GM18909 (cell line): ENCODE measurements around the gene CRKL.

Experiments
- ATAC-seq: cut with Tn5 transposase; IDR thresholded peaks from one replicate; pipeline ENCODE4 v1.9.1; 2021; ENCODE audit warnings: mild to moderate bottlenecking; ENCODE audit not compliant: unreplicated experiment, poor library complexity

Gene CRKL

DNA sequence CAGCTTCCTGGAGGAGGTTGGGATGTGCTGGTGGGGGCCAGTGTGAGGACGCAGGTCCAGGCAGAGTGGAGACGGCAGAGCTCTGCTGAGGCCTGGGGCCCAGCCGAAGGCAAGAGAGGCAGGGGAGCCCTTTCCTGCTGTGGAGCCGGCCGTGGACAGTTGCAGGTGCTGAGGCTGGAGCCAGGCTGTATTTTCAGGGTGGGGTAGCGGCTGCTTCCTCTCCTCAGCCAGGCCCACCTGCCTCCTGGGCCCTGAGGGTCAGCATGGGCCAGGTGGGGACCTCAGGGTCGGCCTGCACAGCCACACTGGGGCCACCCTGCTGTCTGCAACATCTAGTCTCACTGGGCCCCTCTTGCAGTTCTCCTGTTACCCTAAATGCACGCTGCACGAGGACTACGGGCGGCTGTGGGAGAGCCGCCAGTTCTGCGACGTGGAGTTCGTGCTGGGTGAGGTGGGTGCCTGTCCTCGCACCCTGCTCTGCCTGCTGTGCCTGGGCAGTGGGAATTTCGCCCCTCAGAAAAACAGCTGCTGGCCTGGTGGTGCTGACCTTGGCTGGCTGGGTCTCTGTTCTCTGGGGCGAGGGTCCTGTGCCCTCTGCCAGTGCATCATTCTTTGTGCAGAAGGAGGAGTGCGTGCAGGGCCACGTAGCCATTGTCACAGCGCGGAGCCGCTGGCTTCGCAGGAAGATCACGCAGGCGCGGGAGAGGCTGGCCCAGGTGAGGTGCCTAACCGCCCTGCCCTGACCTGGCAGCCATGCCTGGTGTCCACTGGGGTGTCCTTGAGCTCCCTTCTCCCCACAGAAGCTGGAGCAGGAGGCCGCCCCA is 76.3 kb downstream of the CRKL start:
- no peak for ATAC-seq

DNA sequence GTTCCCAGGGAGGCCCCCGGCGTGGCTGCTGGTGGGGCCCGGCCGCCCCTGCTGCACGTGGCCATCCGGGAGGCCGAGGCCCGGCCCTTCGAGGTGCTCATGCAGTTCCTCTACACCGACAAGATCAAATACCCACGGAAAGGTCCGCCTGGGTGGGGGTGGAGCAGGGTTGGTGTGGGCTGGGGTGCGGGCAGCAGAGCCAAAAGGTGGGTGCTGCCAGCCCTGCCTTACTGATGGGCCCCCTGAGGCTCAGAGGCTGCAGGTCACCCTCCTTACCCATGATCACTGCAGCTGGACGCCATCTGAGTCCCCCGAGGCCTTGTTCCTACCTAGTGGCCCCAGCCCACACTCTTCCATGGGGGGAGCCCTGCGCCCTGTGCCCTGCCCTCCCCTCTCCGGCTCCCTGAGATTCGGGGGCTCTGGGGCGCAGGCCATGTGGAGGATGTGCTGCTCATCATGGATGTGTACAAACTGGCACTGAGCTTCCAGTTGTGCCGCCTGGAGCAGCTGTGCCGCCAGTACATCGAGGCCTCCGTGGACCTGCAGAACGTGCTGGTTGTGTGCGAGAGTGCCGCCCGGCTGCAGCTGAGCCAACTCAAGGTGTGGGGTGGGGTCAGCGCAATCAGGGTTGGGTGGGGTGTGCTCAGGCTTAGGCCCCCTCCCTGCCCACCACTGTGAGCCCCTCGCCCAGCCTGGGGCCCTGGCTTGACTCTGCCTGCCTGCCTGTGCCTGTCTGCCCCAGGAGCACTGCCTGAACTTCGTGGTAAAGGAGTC is 77.1 kb downstream of the CRKL start:
- ATAC-seq: no peak

DNA sequence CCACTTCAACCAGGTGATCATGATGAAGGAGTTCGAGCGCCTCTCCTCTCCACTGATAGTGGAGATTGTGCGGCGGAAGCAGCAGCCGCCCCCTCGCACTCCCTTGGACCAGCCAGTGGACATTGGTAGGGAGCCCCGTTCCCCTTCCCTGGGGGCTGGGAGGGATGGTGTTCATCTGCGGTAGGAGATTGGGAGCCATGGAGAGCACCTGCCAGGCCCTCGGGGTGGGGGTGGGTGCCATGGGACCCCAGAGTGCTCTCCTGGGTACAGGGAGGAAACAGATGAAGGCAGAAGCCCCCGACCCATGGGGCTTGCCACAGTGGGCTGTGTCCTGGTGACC is 77.7 kb downstream of the CRKL start:
- no peak for ATAC-seq

DNA sequence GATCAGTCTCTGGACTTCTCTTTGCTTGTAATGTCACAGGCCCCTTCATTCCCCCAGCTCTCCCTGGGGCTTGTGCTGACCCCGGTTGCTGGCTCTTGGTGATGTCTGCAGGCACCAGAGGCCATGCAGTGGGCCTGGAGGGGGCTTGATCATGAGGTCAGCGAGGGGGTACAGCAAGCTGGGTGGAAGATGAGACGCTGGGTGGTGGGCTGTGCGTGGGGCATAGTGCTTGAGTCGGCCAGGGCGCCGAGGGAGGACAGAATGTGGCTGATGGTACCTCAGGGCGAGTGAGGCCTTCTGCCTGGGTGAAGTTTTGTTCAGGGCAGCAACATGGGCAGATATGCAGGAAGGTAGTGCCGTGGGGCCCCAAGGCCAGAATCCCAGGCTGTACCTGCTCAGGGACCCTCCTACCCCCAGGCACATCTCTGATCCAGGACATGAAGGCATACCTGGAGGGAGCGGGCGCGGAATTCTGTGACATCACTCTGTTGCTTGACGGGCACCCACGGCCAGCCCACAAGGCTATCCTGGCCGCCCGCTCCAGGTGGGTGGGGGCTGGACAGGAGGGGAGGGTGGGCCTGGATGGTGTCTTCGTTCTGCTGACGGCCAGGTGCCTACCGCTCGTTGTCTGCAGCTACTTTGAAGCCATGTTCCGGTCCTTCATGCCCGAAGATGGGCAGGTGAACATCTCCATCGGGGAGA is 78.3 kb downstream of the CRKL start:
- ATAC-seq: no peak

DNA sequence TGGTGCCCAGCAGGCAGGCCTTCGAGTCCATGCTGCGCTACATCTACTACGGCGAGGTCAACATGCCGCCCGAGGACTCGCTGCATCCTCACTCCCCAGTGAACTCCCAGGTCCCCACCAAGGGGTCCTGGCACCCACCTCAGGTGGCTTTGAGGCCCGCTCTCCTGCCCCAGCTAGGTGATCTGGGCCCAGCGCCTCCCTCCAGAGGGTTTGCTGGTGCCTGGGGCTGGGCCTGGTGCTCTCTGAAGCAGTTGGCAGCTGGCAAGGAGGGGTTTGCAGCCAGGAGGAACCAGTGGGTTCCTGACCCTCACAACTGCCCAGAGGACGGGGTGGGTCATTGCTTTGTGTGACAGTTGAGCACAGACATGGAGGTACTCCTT is 78.8 kb downstream of the CRKL start:
- ATAC-seq: no peak

DNA sequence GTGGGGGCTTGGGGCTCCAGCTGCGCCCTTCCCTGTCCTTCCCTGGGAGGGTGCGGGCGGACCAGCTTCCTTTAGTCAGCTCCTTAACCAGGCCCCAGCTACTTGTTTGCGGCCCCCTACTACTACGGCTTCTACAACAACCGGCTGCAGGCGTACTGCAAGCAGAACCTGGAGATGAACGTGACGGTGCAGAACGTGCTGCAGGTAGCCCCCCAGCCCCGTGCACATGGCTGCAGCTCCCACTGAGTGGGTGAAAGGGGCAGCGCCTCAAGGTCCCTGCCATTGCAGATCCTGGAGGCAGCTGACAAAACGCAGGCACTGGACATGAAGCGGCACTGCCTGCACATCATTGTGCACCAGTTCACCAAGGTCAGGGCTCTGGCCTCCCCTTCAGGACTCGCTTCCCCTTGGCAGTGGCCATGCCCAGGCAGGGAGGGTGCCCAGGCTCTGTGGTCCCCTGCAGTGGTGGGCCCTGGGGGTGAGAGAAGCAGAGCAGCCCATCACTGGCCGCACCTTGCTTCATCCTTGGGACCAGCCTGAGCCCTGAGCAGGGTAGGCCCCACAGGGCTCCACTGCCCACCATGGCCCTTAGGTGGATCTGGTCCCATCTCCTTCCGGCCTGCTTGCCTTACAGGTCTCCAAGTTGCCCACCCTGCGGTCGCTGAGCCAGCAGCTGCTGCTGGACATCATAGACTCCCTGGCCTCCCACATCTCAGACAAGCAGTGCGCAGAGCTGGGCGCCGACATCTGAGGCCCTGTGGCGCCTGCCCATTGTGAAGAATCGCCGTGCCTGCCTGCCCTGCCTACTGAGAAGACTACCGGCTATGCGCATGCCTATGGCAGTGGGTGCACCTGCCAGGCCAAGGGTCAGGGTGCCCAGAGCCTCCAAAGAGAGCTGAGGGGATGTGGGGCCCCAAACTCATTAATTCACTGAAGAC is 79.7 kb downstream of the CRKL start:
- no peak for ATAC-seq

DNA sequence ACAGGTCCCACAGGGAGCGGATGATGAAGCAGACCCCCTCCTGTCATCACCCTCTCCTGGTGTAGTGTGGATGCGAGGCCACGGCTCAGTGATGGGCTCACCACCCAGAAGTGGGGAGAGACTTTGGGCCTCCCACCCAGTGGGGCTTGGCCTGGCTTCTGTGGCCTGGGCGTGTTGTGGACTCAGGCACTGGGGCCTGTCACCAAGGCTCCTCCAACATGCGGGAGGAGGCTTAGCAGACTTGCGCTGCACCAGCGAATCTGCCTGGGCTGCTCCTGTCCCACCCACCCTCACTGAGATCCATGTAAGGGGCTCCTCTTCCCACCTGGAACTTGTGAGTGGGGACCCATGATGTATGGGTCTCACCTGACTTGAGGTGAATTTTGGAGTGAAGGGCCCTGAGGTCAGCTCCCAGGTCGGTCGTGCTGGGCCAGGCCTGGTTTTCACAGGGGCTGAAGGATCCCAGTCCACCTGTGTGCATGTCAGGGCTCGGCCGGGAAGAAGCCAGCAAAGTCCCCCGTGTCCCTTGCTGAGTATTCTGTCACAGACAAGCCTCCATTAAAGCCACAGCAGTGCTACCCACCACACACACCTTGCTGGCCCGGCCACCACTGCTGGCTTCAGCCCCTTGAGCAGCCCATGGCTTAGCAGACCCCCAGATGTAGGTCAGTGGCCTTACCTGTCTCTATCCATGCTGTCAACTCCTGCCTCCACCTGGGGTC is 80.5 kb downstream of the CRKL start:
- no peak for ATAC-seq

DNA sequence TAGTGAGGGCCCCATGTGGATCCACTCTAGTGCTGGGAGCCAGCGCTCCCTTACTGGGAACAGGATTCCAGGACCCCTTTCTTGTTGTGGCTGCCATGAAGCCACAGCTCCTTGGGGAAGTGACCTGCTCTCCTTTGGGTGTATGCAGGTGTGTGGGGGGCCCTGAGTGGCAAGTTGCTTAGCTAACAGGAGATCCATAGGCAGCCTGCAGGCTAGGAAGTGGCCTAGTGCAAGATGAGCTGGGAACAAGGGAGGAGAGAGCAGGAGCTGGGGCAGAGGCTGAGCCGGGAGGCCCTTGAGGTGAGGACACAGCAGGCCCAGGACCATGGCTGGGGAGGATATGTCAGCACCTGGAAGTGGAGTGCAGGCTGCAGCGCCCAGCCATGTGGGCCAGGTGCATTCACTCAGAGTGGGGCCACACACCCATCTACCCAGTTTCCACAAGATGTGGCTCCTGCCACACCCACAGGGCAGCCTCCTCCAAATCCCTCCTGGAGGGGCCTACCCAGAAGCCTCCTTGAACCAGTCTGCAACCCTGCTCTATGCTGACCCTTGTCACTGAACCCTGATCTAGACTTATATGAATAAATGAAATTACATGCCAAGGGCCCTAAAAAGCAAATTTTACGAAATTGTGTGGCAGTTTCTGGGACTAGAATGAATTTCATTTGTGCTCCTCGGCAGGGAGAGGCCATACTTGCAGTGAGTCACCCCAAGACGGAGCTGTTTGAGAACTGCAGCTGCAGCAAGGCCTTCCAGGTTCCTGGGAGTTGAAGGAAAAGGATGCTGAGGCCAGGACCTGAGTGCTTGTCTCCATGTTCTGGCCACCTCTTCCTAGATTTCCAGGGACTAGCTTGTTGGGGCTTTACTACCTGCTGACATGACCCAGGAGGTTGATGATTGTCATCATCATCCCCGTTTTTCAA is 81.5 kb downstream of the CRKL start:
- no peak for ATAC-seq

DNA sequence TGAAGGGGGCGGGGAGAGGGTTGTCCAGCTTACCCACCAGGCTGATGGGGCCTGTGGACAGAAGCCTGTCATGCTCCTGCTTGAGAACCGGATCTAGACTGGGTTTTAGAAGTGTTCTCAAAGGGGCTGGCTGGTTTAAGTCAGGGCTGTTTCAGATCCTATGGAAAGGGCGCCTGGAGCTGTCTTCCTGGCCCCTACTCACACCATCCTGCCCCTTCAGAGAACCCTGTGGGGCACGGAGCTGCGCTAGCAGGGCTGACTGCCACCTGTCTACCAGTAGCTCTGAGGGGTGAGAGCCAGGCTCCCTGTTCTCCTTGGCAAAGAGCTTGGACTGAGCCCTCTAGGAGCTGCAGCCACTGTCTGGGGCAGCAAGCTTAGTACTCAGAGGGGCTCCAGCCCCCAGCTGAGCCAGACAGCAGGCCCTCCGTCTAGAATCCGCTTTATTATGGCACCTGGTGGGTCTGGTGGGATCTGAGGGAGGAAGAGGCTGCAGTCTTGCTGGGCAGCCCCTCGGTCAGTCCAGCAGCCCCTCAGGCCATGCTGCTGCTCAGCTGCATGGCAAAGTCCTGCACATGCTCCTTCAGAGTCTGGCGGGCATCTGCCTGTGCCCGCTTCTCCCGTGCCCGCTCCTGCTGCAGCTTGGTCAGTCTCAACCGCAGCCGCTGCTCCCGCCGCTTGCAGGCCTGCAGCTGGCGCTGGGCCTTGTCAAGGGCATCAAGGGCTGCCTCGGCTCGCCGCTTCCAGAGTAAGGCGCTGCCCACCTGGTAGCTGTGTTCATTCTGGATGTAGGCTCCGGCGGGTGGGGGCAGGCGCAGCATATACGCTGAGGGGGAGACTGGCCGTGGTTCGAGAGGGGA is 82.4 kb downstream of the CRKL start:
- no peak for ATAC-seq

DNA sequence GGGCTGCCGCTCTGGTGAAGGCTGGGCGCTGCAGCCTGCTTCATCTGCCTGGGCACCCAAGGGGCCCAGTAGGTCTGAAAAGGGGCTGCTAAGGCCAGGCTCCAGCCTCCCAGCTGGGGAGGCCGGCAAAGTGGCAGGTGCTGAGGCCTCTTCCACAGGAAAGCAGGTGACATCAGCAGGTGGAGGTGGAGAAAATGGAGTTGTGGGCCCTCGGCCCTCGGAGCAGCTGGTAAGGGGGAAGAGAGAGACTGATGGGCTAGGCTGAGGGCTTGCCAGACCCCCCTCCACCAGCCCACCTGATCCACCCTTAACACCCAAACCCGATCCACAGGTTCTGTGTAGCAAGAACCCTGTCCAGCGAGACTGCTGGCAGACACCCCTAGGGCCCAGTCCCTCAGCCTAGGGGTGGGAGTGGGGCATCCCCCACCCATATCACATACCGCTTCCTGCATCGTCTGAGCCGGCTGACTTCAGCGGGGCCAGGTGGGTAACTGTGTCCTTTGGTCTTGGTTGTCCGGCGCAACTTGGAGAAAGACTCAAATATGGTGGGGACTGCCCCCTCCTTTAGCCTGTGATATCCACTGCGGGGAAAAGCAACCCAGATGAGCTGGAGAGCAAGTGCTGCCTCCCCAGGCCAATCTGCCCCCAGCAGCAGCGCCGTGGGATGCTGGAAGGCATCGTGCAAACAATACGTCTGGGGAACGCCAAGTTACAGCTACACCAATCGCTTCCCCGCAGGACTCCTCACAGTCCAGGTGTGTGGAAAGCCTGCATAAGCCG is 83.2 kb downstream of the CRKL start:
- ATAC-seq: no peak

DNA sequence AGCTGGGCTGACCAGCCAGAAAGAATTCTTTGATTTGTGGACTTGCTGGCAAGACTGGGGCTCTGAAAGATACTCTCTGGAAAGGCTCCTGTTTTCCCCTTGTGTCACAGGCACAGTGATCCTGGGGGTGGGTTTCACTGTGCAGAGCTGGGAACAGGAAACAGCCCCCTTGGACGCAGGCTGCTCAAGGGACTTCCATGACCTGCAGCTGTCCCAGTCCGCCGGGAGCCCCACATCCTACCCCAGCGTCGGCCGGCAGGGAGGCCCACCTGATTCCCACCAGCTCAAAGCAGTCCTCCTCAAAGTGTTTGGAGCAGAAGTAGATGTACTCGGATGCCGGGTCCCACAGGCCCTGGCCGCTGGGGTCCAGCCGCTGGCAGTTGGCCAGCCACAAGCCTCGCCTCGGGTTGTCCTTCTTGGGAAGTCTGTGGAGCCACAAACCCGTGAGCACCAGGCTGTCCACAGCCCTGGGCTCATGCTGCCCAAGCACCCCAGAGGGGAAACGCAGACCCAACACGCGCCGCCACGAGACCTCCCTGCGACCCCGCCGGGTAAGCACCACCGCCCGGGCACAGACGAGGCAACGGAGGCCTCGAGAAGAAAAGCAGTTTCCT is 83.9 kb downstream of the CRKL start:
- ATAC-seq: peak; percentile 11

DNA sequence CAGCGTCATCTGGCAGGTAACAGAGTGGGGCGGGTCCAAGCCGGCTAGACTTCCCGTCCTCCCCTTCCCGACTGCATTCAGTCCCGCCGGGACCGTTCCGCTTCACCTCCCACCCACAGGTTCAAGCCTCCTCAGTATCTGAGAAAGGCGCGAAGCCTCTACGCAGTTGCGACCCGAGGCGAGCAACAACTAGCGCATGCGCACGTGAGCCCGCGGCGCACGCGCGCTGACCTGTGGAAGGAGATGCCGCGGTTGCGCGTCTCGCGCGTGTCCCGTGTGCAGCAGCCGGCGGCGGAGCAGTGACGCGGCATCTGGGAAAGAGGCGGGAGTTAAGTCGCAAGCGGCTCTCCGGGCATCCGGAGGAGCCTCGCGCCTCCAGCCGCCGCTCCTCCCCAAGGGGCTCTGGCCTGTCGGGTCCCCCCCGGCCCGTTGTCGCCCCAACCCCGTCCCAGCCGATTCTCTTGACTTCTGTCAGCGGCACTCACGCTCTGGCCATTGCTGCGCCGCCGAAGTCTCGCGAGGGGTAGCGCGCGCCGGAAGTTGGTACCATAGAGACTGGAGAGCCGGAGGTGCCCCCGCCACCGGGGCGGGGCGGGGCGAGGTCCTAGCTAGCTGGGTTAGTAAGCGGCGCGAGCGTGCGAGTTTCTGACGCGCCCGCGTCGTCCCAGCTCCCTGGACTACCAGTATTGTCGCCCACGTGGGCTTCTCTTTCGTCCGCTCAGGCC is 84.6 kb downstream of the CRKL start, which contains the start of gene THAP7:
Gene THAP7, minus strand, starts transcription at position 518 of the 725 bp plus-strand sequence. Its CDS starts 207 bp downstream, at position 311.
- ATAC-seq: peak; percentile 88
